ENCODE results near the gene LEAP2. TPM values are rescaled to one million over a fixed set of nuclear protein-coding genes. Genes with fewer than 3 reads are reported as not detected.

The LEAP2 gene, protein sequence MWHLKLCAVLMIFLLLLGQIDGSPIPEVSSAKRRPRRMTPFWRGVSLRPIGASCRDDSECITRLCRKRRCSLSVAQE
- 2.0 TPM for polyA plus RNA-seq (2013, experiment 1 of 2)
- polyA plus RNA-seq (2013, experiment 2 of 2) = 2.2 TPM

DNA sequence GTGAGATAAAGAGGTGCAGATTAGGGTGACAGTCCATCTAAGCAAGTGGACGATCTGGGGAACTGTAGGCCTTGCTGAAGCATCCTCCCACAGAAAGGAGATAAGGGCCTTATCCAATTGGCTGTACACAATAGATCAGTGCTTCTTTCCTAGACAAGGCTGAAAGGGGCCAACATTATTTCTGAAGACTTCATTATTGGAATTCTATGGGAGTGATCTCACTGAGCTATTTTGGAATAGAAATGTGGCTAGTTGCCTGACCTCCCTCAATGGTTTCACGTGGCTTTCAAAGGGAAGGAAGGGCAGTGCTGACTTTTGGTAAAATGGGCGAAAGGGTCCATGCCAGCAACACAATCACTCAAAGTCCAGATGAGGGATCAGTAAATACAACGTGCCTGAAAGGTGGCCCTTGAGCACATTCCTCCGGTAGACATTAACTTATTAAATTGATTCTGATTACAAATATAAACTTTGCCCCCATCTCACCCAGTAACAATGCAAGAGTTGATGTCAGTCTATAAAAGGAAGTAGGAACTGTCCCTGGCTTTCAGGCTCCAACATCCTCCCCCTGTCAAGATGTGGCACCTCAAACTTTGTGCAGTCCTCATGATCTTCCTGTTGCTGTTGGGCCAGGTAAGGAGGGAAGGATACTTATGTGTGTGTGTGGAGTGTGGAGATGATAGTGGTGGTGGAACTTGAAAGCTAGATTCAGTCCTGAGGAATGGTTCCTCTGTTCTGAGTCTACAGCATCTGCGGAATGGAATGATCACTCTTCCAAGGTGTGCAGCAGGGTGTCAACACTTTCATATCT, at the start of gene LEAP2:
Gene LEAP2, plus strand, starts transcription at position 550 of the 811 bp plus-strand sequence. Its CDS starts 27 bp downstream, at position 577.
- Histone ChIP-seq H2AK5ac (ENCODE audit: low read depth, low read length) (no peak within 1 kb of the TSS), H3K4me3 (ENCODE audit: low read length in 2 of 2) (peak within 1 kb of the TSS in 1 of 2 donors; percentile 66), H3K27me3 (ENCODE audit: control insufficient read depth in 3 of 3, insufficient read depth in 3 of 3, low read depth in 1 of 3, low read length in 3 of 3) (no peaks in the 10 kb centered on the region), H3K4me2 (ENCODE audit: insufficient read depth, low read length, poor library complexity, severe bottlenecking) (no peak within 1 kb of the TSS), H3K18ac (ENCODE audit: low read length) (no peak within 1 kb of the TSS), H4K91ac (ENCODE audit: low read depth, low read length, poor library complexity) (no peak within 1 kb of the TSS), H3K4me1 (ENCODE audit: control insufficient read depth in 2 of 2, insufficient read depth in 1 of 2, low read depth in 1 of 2, low read length in 2 of 2) (no peaks in the 10 kb centered on the region), H3K14ac (ENCODE audit: low read length) (no peak within 1 kb of the TSS), H2BK120ac (ENCODE audit: low read depth, low read length) (no peak within 1 kb of the TSS), H3K9me3 (replicated peaks in 1 of 2; ENCODE audit: control insufficient read depth in 2 of 2, insufficient read depth in 1 of 2, low read depth in 1 of 2, low read length in 2 of 2) (no peaks in the 10 kb centered on the region), H2BK5ac (ENCODE audit: low read length) (no peak within 1 kb of the TSS), H3K9ac (ENCODE audit: low read depth, low read length, poor library complexity) (no peak within 1 kb of the TSS), H3K36me3 (replicated peaks in 1 of 2; ENCODE audit: control insufficient read depth in 2 of 2, insufficient read depth in 2 of 2, low read length in 2 of 2) (peaks cover 11 to 97% of the 10 kb centered on the region in 2 donors), H3K4ac (ENCODE audit: low read length) (no peak within 1 kb of the TSS), H3K27ac (replicated peaks; ENCODE audit: low read length) (no peak within 1 kb of the TSS), H4K8ac (ENCODE audit: low read depth, low read length) (no peak within 1 kb of the TSS), H2BK12ac (ENCODE audit: low read length) (no peak within 1 kb of the TSS), H3K23ac (ENCODE audit: low read depth, low read length, poor library complexity) (no peak within 1 kb of the TSS), H2BK15ac (ENCODE audit: low read length) (no peak within 1 kb of the TSS), H3K79me1 (ENCODE audit: low read depth, low read length) (no peaks in the 10 kb centered on the region), H2AFZ (ENCODE audit: low read length) (no peak within 1 kb of the TSS)
- WGBS, 2 donors (ENCODE audit: extremely low coverage in 2 of 2, insufficient read length in 2 of 2, insufficient replicate concordance in 1 of 2) = no CpG with 5 or more reads among the region's 6 CpGs
- DNase-seq (ENCODE audit: low spot score) = no peak

DNA sequence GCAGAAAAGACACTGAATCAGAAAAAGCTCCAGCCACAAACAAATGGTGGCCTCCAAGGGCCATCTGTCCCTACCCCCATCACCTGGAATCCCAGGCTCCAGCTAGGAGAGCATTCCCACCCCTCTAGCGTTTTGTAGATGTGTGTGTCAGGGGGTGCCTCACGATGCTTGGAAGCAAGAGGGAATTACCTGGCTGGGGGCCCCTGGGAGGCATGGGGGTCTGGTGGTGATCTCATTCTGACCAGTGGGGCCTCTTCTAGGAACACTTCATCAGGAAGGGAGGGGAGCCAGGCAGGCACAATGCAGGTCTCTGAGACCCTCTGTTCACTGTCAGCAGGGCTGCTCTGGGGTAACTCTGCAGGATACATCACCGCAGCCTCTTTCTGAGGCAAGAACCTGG, 49.0 kb upstream of the LEAP2 start:
- H3K4me1 ChIP-seq (ENCODE audit: control insufficient read depth in 2 of 2, insufficient read depth in 1 of 2, low read depth in 1 of 2, low read length in 2 of 2) = peaks cover 0 to 4% of the 10 kb centered on the region in 2 donors
- H4K91ac ChIP-seq (ENCODE audit: low read depth, low read length, poor library complexity) = no peak overlapping the region
- H2BK5ac ChIP-seq (ENCODE audit: low read length) = no peak overlapping the region
- H3K79me1 ChIP-seq (ENCODE audit: low read depth, low read length) = peaks cover 3% of the 10 kb centered on the region
- H3K27ac ChIP-seq (replicated peaks; ENCODE audit: low read length) = no peak overlapping the region
- WGBS, 2 donors (ENCODE audit: extremely low coverage in 2 of 2, insufficient read length in 2 of 2, insufficient replicate concordance in 1 of 2) = no CpG with 5 or more reads among the region's 3 CpGs
- no peak overlapping the region for H3K4me3 ChIP-seq (ENCODE audit: low read length in 2 of 2)
- no peak for DNase-seq (ENCODE audit: low spot score)
- no peak overlapping the region for H3K23ac ChIP-seq (ENCODE audit: low read depth, low read length, poor library complexity)
- H2AK5ac ChIP-seq (ENCODE audit: low read depth, low read length) = peak overlapping the region; percentile 40
- no peak overlapping the region for H4K8ac ChIP-seq (ENCODE audit: low read depth, low read length)
- H2BK120ac ChIP-seq (ENCODE audit: low read depth, low read length) = no peak overlapping the region
- H3K27me3 ChIP-seq (ENCODE audit: control insufficient read depth in 3 of 3, insufficient read depth in 3 of 3, low read depth in 1 of 3, low read length in 3 of 3) = peaks cover 12 to 70% (median 69%) of the 10 kb centered on the region in 3 experiments
- no peak overlapping the region for H3K18ac ChIP-seq (ENCODE audit: low read length)
- H2BK15ac ChIP-seq (ENCODE audit: low read length) = no peak overlapping the region
- no peak overlapping the region for H2BK12ac ChIP-seq (ENCODE audit: low read length)
- H2AFZ ChIP-seq (ENCODE audit: low read length) = no peak overlapping the region
- no peak overlapping the region for H3K4ac ChIP-seq (ENCODE audit: low read length)
- H3K4me2 ChIP-seq (ENCODE audit: insufficient read depth, low read length, poor library complexity, severe bottlenecking) = no peak overlapping the region
- no peak overlapping the region for H3K9ac ChIP-seq (ENCODE audit: low read depth, low read length, poor library complexity)
- no peak overlapping the region for H3K14ac ChIP-seq (ENCODE audit: low read length)
- no peaks in the 10 kb centered on the region for H3K36me3 ChIP-seq (replicated peaks in 1 of 2; ENCODE audit: control insufficient read depth in 2 of 2, insufficient read depth in 2 of 2, low read length in 2 of 2)
- H3K9me3 ChIP-seq (replicated peaks in 1 of 2; ENCODE audit: control insufficient read depth in 2 of 2, insufficient read depth in 1 of 2, low read depth in 1 of 2, low read length in 2 of 2) = peaks cover 0 to 2% of the 10 kb centered on the region in 2 donors

DNA sequence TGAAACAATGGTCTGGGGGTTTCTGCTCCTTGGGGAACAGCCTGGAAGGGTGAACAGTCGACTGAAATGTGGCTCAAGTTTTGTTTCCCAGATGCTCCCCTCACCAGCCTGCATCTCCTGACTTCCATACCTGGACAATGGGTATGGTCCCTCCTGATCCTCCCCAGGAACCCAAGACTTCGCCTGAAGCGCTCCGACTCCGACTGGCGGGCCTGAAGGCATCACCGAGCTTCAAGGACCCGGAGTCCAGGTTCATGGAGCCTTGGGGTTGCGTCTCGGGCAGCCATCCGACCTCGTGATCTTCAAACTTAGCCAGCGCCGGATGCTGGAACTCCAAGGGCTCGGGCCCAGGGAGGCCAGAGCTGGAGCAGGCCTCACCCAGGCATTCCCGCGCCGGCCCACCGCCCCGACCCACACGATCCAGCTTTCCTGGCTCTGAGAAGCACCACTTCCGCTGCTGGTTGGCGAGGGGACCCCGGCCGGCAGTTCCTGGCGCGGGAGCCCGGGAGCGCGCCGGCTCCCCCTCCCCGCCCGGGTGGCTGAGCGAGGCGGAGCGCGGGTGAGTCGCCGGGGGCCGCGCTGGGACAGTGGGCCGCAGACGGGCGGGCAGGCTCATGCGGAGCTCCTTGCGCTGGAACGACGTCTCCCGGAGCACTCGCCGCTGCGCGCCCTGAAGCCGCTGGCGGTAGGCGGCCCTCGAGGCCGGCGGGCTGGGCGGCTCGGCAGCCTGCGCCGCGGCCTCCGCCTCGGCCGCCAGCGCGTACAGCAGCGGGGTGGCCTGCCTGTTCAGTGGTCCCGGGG, 48.2 kb upstream of the LEAP2 start:
- peak overlapping the region; percentile 96 for H3K18ac ChIP-seq (ENCODE audit: low read length)
- peak overlapping the region; percentile 32 for H2BK5ac ChIP-seq (ENCODE audit: low read length)
- no peak overlapping the region for H3K27ac ChIP-seq (replicated peaks; ENCODE audit: low read length)
- WGBS, 2 donors (ENCODE audit: extremely low coverage in 2 of 2, insufficient read length in 2 of 2, insufficient replicate concordance in 1 of 2) = no CpG with 5 or more reads among the region's 71 CpGs
- no peak overlapping the region for H4K91ac ChIP-seq (ENCODE audit: low read depth, low read length, poor library complexity)
- peak overlapping the region; percentile 59 for H2BK15ac ChIP-seq (ENCODE audit: low read length)
- H3K79me1 ChIP-seq (ENCODE audit: low read depth, low read length) = peaks cover 3% of the 10 kb centered on the region
- peak overlapping the region; percentile 77 for H3K4me2 ChIP-seq (ENCODE audit: insufficient read depth, low read length, poor library complexity, severe bottlenecking)
- H3K9me3 ChIP-seq (replicated peaks in 1 of 2; ENCODE audit: control insufficient read depth in 2 of 2, insufficient read depth in 1 of 2, low read depth in 1 of 2, low read length in 2 of 2) = peaks cover 0 to 2% of the 10 kb centered on the region in 2 donors
- H2AFZ ChIP-seq (ENCODE audit: low read length) = no peak overlapping the region
- no peaks in the 10 kb centered on the region for H3K36me3 ChIP-seq (replicated peaks in 1 of 2; ENCODE audit: control insufficient read depth in 2 of 2, insufficient read depth in 2 of 2, low read length in 2 of 2)
- DNase-seq (ENCODE audit: low spot score) = no peak
- peak overlapping the region in 1 of 2 donors; percentile 55 for H3K4me3 ChIP-seq (ENCODE audit: low read length in 2 of 2)
- H2AK5ac ChIP-seq (ENCODE audit: low read depth, low read length) = peak overlapping the region; percentile 40
- peak overlapping the region; percentile 89 for H3K23ac ChIP-seq (ENCODE audit: low read depth, low read length, poor library complexity)
- H3K27me3 ChIP-seq (ENCODE audit: control insufficient read depth in 3 of 3, insufficient read depth in 3 of 3, low read depth in 1 of 3, low read length in 3 of 3) = peaks cover 15 to 77% (median 77%) of the 10 kb centered on the region in 3 experiments
- H4K8ac ChIP-seq (ENCODE audit: low read depth, low read length) = peak overlapping the region; percentile 10
- peak overlapping the region; percentile 20 for H3K4ac ChIP-seq (ENCODE audit: low read length)
- H2BK12ac ChIP-seq (ENCODE audit: low read length) = peak overlapping the region; percentile 69
- H3K4me1 ChIP-seq (ENCODE audit: control insufficient read depth in 2 of 2, insufficient read depth in 1 of 2, low read depth in 1 of 2, low read length in 2 of 2) = peaks cover 0 to 4% of the 10 kb centered on the region in 2 donors
- H2BK120ac ChIP-seq (ENCODE audit: low read depth, low read length) = peak overlapping the region; percentile 90
- peak overlapping the region; percentile 26 for H3K14ac ChIP-seq (ENCODE audit: low read length)
- H3K9ac ChIP-seq (ENCODE audit: low read depth, low read length, poor library complexity) = peak overlapping the region; percentile 56
